ENCODE data around the gene TRAF3IP1.
"Not testable (repeated sequence)": the region's sequence is repeated elsewhere in the genome, so short reads cannot be mapped to it uniquely, and the experiment has no call there.

Gene TRAF3IP1

GRCh38 chr2:238308177-238308576 lies 12.1 kb upstream of the TRAF3IP1 start:
- no peak for DNase-seq (ENCODE audit: low read depth in 2 of 2)

DNA sequence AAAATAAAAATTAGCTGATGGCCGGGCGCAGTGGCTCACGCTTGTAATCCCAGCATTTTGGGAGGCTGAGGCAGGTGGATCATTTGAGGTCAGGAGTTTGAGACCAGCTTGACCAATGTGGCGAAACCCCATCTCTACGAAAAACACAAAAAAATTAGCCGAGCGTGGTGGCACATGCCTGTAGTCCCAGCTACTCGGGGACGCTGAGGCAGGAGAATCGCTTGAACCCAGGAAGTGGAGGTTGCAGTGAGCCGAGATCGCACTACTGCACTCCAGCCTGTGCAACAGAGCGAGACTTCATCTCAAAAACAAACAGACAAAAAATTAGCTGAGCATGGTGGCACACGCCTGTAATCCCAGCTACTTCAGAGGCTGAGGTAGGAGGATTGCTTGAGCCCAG lies 9.6 kb upstream of the TRAF3IP1 start:
- not testable (repeated sequence) for DNase-seq (ENCODE audit: low read depth in 2 of 2)

- DNase-seq (ENCODE audit: low read depth in 2 of 2) = no peak
These were observed 6.9 kb upstream of the TRAF3IP1 start for GRCh38 chr2:238313289-238313990.

DNA sequence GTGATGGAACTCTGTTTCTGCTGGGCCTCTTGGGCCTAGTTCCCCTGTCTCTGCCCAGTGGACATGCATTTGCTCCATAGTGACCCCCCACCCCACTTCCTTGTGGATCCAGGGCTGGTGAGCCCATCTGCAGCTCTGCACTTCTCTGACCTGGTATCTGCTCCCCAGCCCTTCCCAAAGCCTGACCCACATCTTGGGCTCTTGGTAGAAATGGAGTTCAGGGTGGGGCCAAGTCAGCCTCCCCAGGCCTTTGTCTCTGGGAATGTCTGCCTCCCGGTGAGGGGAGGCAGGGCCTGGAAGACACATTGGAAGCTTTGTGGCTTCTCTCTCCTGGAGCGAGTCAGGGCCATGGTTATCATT lies 6.3 kb upstream of the TRAF3IP1 start:
- DNase-seq (ENCODE audit: low read depth in 2 of 2) = no peak

GRCh38 chr2:238314576-238314975 lies 5.7 kb upstream of the TRAF3IP1 start:
- DNase-seq (ENCODE audit: low read depth in 2 of 2) = no peak

DNA sequence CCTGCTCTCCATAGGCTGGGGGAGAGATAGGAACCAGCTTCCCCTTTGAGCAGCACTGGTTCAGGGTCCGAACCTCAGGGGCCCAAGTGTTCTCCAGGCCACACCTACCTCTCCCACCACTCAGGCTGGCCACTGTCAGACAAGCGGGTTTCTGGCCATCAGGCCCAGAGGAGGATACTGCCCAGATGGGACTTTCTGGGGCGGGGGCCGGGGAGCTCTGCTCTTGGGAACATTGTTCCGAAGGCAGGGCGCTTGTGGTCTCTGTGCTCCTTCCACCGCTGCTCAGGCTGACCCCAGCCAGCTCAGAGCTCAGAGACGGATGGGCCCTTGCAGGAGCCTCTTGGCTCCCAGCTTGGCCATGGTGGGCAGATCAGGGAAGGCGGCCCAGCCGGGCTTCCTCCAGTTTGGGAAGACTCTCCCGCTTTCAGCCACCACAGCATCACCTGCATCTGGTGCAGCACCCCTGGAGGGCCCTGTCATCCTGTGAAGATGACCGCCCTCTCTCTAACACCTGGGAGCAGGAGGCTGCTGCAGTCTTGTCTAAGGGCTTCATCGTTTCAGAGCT lies 5.2 kb upstream of the TRAF3IP1 start:
- DNase-seq (ENCODE audit: low read depth in 2 of 2) = no peak

GRCh38 chr2:238320648-238321281 lies 447 bp downstream of the TRAF3IP1 start:
- DNase-seq (ENCODE audit: low read depth in 2 of 2) = no peak

DNA sequence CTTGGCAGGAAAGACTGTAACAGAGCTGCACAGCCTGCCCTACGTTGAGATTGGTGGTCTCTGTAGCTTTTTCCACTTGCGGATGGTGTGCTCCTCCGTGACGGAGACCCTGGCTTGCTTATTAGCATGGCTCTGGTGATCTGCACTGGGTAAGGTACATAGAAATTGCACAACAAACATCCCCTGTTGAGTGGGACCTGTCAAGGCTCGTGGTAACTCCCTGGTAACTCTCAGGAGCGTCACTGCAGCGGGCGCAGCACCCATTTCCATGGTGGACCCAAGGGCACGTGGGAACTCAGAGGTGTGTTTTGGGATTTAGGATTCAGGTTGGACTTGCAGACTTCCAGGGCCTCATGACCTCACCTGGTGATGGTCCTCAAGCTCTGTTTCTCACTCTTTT lies 1.1 kb downstream of the TRAF3IP1 start:
- no peak for DNase-seq (ENCODE audit: low read depth in 2 of 2)

DNA sequence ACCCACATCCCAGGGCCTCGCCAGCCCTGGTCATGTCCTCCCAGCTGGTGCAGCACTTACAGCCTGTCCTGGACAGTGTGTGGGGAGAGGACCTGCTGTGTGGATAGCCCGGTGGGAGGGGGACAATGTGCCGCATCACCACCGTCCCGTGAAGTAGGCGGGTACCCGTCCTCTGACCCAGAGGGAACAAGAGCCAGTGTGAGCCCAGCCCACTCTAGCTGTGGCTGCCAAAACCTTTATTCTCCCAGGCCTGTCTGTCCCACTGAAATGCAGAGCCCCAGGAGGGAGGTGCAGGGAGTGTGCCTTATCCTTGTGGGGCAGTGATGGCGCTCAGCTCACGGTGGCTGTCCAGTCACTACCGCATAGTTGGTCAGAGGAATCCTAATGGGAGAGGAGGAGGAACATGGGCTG lies 1.7 kb downstream of the TRAF3IP1 start:
- no peak for DNase-seq (ENCODE audit: low read depth in 2 of 2)

DNA sequence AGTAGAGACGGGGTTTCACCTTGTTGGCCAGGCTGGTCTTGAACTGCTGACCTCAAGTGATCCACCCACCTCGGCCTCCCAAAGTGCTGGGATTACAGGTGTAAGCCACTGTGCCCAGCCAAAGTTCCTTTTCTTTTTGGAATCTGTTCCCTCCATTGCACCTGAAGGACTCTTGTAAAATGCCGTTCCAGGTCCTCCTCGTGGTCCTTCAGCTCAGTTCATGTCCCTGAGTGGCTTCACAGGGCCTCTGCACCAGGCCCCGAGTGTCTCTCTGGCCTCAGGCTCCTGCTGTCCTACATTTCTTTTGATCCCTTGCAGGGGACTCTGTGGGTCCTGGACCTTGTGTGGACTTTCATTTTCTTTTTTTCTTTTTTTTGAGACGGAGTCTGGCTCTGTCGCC lies 3.9 kb downstream of the TRAF3IP1 start:
- not testable (repeated sequence) for DNase-seq (ENCODE audit: low read depth in 2 of 2)

GRCh38 chr2:238325694-238326093 lies 5.4 kb downstream of the TRAF3IP1 start:
- no peak for DNase-seq (ENCODE audit: low read depth in 2 of 2)

GRCh38 chr2:238326801-238327365 lies 6.6 kb downstream of the TRAF3IP1 start:
- DNase-seq (ENCODE audit: low read depth in 2 of 2) = no peak

DNA sequence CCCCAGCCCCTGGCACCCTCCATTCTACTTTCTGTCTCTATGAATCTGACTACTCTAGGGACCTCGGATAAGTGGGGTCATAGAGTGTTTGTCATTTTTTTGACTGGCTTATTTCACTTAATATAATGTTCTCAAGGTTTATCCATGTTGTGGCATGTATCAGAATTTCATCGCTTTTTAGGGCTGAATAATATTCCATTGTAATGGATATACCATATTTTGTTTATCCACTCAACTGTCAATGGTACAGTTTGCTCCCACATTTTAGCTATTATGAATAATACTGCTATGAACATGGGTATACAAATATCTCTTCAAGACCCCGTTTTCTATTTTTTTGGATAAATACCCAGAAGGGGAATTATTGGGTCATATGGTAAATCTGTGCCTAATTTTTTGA lies 7.4 kb downstream of the TRAF3IP1 start:
- no peak for DNase-seq (ENCODE audit: low read depth in 2 of 2)

DNA sequence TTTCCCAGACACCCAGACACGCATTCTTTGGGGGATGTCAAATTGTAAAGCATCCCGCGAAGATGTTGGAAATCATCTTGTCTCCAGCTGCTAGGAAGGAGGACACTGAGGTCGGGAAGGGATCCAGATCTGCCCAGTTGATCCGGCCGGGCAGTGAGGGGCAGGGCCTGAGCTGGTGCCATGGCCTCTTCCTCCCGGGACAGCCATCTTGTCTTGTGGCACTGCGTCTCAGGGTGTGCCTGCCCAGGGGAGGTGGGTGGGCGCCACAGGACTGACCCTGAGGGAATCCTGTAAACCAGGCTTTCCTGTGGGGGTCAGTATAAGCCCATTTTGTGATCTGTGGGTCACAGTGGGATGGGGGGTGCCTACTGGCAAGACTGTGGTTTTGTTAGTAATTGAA lies 10.1 kb downstream of the TRAF3IP1 start:
- no peak for DNase-seq (ENCODE audit: low read depth in 2 of 2)

- no peak for DNase-seq (ENCODE audit: low read depth in 2 of 2)
These were observed 11.6 kb downstream of the TRAF3IP1 start for GRCh38 chr2:238331916-238332315.

DNA sequence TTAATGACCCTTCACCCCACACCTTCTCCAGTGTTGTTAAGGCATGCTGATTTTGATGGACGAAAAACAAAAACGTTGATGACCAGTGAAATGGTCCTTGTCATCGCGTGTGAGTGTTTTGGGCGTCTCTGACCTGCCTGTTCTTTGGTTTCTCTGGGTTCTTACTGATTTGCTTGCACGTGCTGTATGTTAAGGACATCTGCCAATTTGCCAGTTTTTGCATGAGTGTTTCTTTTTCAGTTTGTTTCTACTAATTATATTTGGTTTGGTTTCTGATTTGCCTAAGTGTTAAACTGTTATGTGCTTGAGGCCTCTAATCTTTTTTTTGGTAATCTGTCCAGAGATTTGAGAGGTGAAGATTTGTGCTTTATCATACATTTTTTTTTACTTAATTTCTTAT lies 14.6 kb downstream of the TRAF3IP1 start:
- DNase-seq (ENCODE audit: low read depth in 2 of 2) = no peak

DNA sequence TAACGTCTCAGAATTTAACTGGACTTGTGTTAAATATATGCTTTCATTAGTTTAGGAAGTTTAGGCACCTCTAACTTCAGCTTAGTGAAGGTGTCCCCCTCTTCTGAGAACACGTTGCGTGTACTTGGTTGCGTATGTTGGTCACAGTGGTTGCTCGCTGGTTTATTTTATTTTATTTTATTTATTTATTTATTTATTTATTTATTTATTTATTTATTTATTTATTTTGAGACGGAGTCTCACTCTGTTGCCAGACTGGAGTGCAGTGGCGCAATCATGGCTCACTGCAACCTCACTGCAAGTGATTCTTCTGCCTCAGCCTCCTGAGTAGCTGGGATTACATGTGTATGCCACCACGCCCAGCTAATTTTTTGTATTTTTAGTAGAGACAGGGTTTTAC lies 15.3 kb downstream of the TRAF3IP1 start:
- DNase-seq (ENCODE audit: low read depth in 2 of 2) = not testable (repeated sequence)

DNA sequence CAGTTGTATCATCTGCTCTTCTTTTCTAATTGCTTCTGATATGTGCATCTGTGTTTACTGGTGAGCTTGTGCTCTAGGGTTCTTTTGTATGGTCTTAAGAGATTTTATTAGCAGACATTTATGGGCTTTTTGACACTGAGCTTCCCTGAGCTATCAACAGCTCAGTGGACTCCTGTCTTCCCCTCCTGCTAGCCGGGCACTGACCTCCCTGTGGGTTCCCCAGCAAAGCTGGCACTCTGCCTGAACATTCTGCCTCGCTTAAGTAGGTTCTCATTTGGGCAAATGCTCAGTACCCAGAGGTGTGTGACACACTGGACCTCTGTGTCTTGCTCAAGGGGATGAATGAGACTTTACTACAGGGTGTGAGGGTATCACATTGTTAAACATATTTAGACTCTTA lies 15.8 kb downstream of the TRAF3IP1 start:
- DNase-seq (ENCODE audit: low read depth in 2 of 2) = no peak

DNA sequence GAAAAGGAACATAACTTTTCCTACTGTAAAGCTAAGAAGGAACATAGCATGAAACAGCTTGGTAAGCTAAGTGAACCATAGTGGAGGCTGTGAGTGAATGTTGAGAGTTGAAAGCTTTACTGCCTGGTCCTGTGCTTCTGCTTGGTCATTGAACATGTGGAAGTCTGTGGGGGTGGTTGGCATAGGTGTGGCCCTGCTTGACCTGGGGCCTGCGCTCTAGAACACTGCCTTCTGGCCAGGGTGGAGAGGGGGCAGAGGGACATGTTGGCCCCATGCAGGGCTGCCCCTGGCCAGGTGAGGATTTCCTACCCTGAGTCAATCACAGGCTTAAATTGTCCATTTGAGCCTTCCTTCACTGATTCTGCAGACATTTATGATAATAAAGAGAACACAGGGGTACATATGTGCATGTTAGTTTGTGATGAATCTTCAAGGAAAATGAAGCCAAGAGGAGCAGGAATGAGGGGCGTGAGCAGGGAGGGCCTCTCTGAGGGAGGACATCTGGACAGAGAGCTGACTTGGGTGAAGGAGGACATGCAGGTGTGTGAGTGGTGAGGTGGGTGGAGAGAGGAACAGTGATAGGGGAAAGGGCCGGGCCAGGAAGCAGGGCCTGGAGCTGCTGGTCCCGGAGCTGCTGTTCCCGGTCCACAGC lies 16.6 kb downstream of the TRAF3IP1 start:
- no peak for DNase-seq (ENCODE audit: low read depth in 2 of 2)

GRCh38 chr2:238337846-238338245 lies 17.5 kb downstream of the TRAF3IP1 start:
- no peak for DNase-seq (ENCODE audit: low read depth in 2 of 2)

DNA sequence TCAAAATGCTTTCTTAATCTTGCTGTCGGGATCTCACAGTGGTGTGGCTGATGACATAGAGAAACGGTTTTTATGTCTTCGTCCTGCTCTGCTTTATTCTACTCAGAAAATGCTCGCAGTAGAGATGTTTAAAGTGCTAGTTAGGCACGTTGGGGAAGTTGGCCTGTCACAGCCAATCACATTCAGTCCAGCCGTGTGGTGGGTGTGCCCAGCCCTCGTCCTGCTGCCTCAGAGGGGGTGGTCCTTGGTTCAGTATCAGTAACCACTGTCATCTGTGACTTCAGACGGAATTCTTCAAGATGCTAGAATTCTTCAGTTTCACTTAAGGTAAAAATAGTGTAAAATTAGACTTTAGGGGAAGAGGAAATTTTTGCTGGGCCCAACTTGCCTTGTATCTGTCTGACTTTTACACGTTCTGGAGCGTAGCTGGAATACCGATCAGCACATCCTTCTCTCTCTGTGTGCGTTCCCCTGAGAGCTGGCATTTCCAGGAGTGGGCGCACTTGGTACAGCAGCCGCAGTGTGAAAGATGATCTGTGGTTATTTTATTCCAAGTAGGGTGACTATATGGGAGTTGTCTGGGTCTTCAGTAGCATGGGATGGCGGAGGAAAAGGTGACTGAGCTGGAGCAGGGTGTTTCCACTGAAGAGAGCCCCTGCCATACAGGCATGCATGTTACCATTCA lies 18.5 kb downstream of the TRAF3IP1 start:
- no peak for DNase-seq (ENCODE audit: low read depth in 2 of 2)

DNA sequence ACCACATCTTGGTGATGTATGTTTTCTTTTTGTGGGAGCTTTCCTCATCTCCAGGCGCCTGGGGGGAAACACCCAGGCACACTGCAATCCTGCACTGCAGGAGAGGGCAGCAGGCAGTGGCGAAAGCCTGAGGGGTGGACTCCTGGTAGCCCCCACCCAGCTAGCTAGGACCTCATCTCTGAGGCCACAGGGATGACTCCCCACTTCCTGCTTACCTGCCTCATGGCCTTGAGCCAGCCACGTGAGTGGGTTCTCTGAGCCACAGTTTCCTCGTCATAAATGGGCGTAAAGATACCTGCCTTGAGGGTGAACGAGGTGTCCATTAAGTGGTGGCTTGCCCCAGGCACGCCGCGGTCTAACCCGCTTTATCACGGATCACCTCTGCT lies 19.1 kb downstream of the TRAF3IP1 start:
- DNase-seq (ENCODE audit: low read depth in 2 of 2) = no peak
